ENCODE measurements around the gene SMYD3.
"Not testable (repeated sequence)": the region's sequence is repeated elsewhere in the genome, so short reads cannot be mapped to it uniquely, and the experiment has no call there.

Gene SMYD3

GRCh38 chr1:246086191-246086590, 420.9 kb downstream of the SMYD3 start:
- TF ChIP-seq GATA1 (IDR thresholded peaks at IDR 0.05; ENCODE audit: low read depth, low read length) (no peak), POLR2A (IDR thresholded peaks at IDR 0.05; ENCODE audit: low read length) (no peak)
- no peak for DNase-seq

- no peak for TF ChIP-seq POLR2A (IDR thresholded peaks at IDR 0.05; ENCODE audit: low read length)
- TF ChIP-seq GATA1 (IDR thresholded peaks at IDR 0.05; ENCODE audit: low read depth, low read length): no peak
- no peak for DNase-seq
Observed at GRCh38 chr1:246083416-246083815, 423.7 kb downstream of the SMYD3 start.

- DNase-seq: no peak
- no peak for TF ChIP-seq GATA1 (IDR thresholded peaks at IDR 0.05; ENCODE audit: low read depth, low read length)
- TF ChIP-seq POLR2A (IDR thresholded peaks at IDR 0.05; ENCODE audit: low read length): no peak
Observed at GRCh38 chr1:246081856-246082668, 425.0 kb downstream of the SMYD3 start.

GRCh38 chr1:246081138-246081702, 425.9 kb downstream of the SMYD3 start:
- DNase-seq: no peak
- TF ChIP-seq POLR2A (IDR thresholded peaks at IDR 0.05; ENCODE audit: low read length): no peak
- TF ChIP-seq GATA1 (IDR thresholded peaks at IDR 0.05; ENCODE audit: low read depth, low read length): no peak

- TF ChIP-seq GATA1 (IDR thresholded peaks at IDR 0.05; ENCODE audit: low read depth, low read length) (no peak), POLR2A (IDR thresholded peaks at IDR 0.05; ENCODE audit: low read length) (no peak)
- DNase-seq: no peak
Observed at GRCh38 chr1:246080031-246080430, 427.0 kb downstream of the SMYD3 start.

GRCh38 chr1:246078888-246079252, 428.2 kb downstream of the SMYD3 start:
- DNase-seq: no peak
- TF ChIP-seq GATA1 (IDR thresholded peaks at IDR 0.05; ENCODE audit: low read depth, low read length) (no peak), POLR2A (IDR thresholded peaks at IDR 0.05; ENCODE audit: low read length) (no peak)

GRCh38 chr1:246078126-246078887, 428.8 kb downstream of the SMYD3 start:
- peak; percentile 10 to 21 for DNase-seq
- TF ChIP-seq POLR2A (IDR thresholded peaks at IDR 0.05; ENCODE audit: low read length) (no peak), GATA1 (IDR thresholded peaks at IDR 0.05; ENCODE audit: low read depth, low read length) (no peak)

GRCh38 chr1:246077476-246077875, 429.6 kb downstream of the SMYD3 start:
- DNase-seq: no peak
- TF ChIP-seq POLR2A (IDR thresholded peaks at IDR 0.05; ENCODE audit: low read length) (no peak), GATA1 (IDR thresholded peaks at IDR 0.05; ENCODE audit: low read depth, low read length) (no peak)

- DNase-seq: no peak
- TF ChIP-seq POLR2A (IDR thresholded peaks at IDR 0.05; ENCODE audit: low read length) (no peak), GATA1 (IDR thresholded peaks at IDR 0.05; ENCODE audit: low read depth, low read length) (no peak)
Observed at GRCh38 chr1:246074421-246074820, 432.7 kb downstream of the SMYD3 start.

- DNase-seq: no peak
- no peak for TF ChIP-seq POLR2A (IDR thresholded peaks at IDR 0.05; ENCODE audit: low read length)
- TF ChIP-seq GATA1 (IDR thresholded peaks at IDR 0.05; ENCODE audit: low read depth, low read length): no peak
Observed at GRCh38 chr1:246072456-246072955, 434.6 kb downstream of the SMYD3 start.

GRCh38 chr1:246071981-246072380, 435.1 kb downstream of the SMYD3 start:
- not testable (repeated sequence) for DNase-seq

- DNase-seq: not testable (repeated sequence)
Observed at GRCh38 chr1:246071561-246071960, 435.5 kb downstream of the SMYD3 start.

GRCh38 chr1:246069581-246069980, 437.5 kb downstream of the SMYD3 start:
- no peak for DNase-seq
- TF ChIP-seq POLR2A (IDR thresholded peaks at IDR 0.05; ENCODE audit: low read length) (no peak), GATA1 (IDR thresholded peaks at IDR 0.05; ENCODE audit: low read depth, low read length) (no peak)
